Measurements from ENCODE around the gene KANK3. TPM values are rescaled to one million over a fixed set of nuclear protein-coding genes. Genes with fewer than 3 reads are reported as not detected.

Gene KANK3
- polyA plus RNA-seq, 1 donor from 2014 or later, result 2.8 TPM

DNA sequence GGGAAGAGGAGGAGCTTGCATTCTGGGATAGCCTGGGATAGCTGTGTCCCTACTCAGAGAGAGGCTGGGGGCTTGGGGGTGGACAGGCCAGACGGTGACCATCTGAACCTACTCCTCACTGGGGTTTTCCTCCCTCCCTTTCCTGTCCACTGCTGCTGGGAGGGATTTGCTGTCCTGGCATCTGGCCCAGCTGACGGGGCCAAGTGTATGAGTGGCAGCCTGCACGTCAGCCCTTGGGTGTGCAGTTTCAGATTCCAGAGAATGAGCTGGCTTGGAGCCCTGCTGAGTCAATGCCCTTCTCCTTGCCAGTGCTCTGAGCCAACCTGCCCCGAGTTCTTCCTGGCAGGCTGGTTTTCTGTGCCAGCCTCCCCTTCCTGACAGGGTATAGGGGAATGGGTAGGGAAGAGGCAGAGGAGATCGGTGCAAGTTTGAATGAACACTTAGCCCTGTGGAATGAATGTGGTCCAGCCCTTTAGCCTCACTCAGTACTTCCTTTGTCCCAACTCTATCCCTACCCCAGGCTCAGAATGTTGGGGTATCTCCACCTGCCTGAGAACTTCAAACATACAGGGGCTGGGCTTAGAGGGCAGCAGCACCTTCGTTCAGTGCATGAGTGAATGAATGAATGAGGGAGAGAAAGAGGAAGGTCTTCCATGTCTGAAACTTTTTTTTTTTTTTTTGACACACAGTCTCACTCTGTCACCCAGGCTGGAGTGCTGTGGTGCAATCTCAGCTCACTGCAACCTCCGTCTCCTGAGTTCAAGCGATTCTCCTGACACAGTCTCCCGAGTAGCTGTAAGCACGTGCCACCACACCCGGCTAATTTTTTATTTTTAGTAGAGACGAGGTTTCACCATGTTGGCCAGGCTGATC, 19.1 kb upstream of the KANK3 start:
- H3K4me2 ChIP-seq (ENCODE audit: low read length), result no peak overlapping the region
- H3F3A ChIP-seq (ENCODE audit: insufficient read depth, low read length, poor library complexity, severe bottlenecking), result no peaks in the 10 kb centered on the region
- TF ChIP-seq TAF1 (IDR thresholded peaks at IDR 0.05; ENCODE audit: low read depth), result no peak
- TF ChIP-seq SMC3 (conservative IDR thresholded peaks at IDR 0.05; ENCODE audit: poor library complexity), result no peak
- TF ChIP-seq POLR2AphosphoS5 (IDR thresholded peaks at IDR 0.05), result no peak
- TF ChIP-seq, protein P1, sequence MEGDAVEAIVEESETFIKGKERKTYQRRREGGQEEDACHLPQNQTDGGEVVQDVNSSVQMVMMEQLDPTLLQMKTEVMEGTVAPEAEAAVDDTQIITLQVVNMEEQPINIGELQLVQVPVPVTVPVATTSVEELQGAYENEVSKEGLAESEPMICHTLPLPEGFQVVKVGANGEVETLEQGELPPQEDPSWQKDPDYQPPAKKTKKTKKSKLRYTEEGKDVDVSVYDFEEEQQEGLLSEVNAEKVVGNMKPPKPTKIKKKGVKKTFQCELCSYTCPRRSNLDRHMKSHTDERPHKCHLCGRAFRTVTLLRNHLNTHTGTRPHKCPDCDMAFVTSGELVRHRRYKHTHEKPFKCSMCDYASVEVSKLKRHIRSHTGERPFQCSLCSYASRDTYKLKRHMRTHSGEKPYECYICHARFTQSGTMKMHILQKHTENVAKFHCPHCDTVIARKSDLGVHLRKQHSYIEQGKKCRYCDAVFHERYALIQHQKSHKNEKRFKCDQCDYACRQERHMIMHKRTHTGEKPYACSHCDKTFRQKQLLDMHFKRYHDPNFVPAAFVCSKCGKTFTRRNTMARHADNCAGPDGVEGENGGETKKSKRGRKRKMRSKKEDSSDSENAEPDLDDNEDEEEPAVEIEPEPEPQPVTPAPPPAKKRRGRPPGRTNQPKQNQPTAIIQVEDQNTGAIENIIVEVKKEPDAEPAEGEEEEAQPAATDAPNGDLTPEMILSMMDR (IDR thresholded peaks at IDR 0.05; ENCODE audit: poor library complexity, severe bottlenecking), result no peak
- TF ChIP-seq RAD21 (conservative IDR thresholded peaks at IDR 0.05), result no peak
- no peak for TF ChIP-seq EP300 (conservative IDR thresholded peaks at IDR 0.05; ENCODE audit: poor library complexity, severe bottlenecking)
- TF ChIP-seq MXI1 (conservative IDR thresholded peaks at IDR 0.05; ENCODE audit: poor library complexity, severe bottlenecking), result no peak
- TF ChIP-seq, protein P2, sequence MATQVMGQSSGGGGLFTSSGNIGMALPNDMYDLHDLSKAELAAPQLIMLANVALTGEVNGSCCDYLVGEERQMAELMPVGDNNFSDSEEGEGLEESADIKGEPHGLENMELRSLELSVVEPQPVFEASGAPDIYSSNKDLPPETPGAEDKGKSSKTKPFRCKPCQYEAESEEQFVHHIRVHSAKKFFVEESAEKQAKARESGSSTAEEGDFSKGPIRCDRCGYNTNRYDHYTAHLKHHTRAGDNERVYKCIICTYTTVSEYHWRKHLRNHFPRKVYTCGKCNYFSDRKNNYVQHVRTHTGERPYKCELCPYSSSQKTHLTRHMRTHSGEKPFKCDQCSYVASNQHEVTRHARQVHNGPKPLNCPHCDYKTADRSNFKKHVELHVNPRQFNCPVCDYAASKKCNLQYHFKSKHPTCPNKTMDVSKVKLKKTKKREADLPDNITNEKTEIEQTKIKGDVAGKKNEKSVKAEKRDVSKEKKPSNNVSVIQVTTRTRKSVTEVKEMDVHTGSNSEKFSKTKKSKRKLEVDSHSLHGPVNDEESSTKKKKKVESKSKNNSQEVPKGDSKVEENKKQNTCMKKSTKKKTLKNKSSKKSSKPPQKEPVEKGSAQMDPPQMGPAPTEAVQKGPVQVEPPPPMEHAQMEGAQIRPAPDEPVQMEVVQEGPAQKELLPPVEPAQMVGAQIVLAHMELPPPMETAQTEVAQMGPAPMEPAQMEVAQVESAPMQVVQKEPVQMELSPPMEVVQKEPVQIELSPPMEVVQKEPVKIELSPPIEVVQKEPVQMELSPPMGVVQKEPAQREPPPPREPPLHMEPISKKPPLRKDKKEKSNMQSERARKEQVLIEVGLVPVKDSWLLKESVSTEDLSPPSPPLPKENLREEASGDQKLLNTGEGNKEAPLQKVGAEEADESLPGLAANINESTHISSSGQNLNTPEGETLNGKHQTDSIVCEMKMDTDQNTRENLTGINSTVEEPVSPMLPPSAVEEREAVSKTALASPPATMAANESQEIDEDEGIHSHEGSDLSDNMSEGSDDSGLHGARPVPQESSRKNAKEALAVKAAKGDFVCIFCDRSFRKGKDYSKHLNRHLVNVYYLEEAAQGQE (IDR thresholded peaks at IDR 0.05; ENCODE audit: borderline replicate concordance), result no peak
- no peak for TF ChIP-seq EZH2 (IDR thresholded peaks at IDR 0.05; ENCODE audit: borderline replicate concordance, insufficient read depth, low read length, poor library complexity, severe bottlenecking)
- no peak overlapping the region for H3K4me3 ChIP-seq (ENCODE audit: low read length)
- H3K9me2 ChIP-seq (ENCODE audit: insufficient read depth, low read length), result no peaks in the 10 kb centered on the region
- no peaks in the 10 kb centered on the region for H3K36me3 ChIP-seq (ENCODE audit: insufficient read depth, low read length)
- H3K79me2 ChIP-seq (replicated peaks; ENCODE audit: insufficient read depth, low read length), result no peaks in the 10 kb centered on the region
- H3K27me3 ChIP-seq (ENCODE audit: insufficient read depth, low read depth, low read length), result peaks cover 45% of the 10 kb centered on the region
- H2AFZ ChIP-seq (ENCODE audit: low read depth, low read length), result no peak overlapping the region
- H4K20me1 ChIP-seq (ENCODE audit: insufficient read depth), result no peaks in the 10 kb centered on the region
- H3K9me3 ChIP-seq (ENCODE audit: low read length), result no peaks in the 10 kb centered on the region
- H3K9ac ChIP-seq (ENCODE audit: low read length), result no peak overlapping the region
- no peak overlapping the region for H3K27ac ChIP-seq (ENCODE audit: low read length)

DNA sequence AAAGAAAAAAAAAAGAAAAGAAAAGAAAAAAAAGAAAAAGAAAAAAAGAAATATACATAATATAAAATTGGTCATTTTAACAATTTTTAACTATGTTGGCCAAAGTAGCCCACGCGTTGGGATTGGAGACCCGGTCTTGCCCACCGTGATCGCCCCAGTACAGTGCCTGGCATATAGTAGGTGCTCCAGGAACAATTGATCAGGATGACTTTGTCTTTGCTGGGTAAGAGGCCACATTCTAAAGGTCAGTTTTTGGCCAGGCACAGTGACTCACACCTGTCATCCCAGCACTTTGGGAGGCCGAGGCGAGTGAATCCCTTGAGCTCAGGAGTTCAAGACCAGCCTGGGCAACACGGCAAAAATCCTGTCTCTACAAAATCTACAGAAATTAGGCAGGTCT, 17.1 kb upstream of the KANK3 start:
- no peaks in the 10 kb centered on the region for H3K36me3 ChIP-seq (ENCODE audit: insufficient read depth, low read length)
- no peak for TF ChIP-seq SMC3 (conservative IDR thresholded peaks at IDR 0.05; ENCODE audit: poor library complexity)
- TF ChIP-seq RAD21 (conservative IDR thresholded peaks at IDR 0.05), result no peak
- TF ChIP-seq MXI1 (conservative IDR thresholded peaks at IDR 0.05; ENCODE audit: poor library complexity, severe bottlenecking), result no peak
- TF ChIP-seq TAF1 (IDR thresholded peaks at IDR 0.05; ENCODE audit: low read depth), result no peak
- TF ChIP-seq POLR2AphosphoS5 (IDR thresholded peaks at IDR 0.05), result no peak
- TF ChIP-seq, protein P1 (IDR thresholded peaks at IDR 0.05; ENCODE audit: poor library complexity, severe bottlenecking), result no peak
- no peak for TF ChIP-seq EZH2 (IDR thresholded peaks at IDR 0.05; ENCODE audit: borderline replicate concordance, insufficient read depth, low read length, poor library complexity, severe bottlenecking)
- no peak for TF ChIP-seq EP300 (conservative IDR thresholded peaks at IDR 0.05; ENCODE audit: poor library complexity, severe bottlenecking)
- TF ChIP-seq, protein P2 (IDR thresholded peaks at IDR 0.05; ENCODE audit: borderline replicate concordance), result no peak
- H3K9me2 ChIP-seq (ENCODE audit: insufficient read depth, low read length), result no peaks in the 10 kb centered on the region
- no peak overlapping the region for H2AFZ ChIP-seq (ENCODE audit: low read depth, low read length)
- H3F3A ChIP-seq (ENCODE audit: insufficient read depth, low read length, poor library complexity, severe bottlenecking), result no peaks in the 10 kb centered on the region
- no peak overlapping the region for H3K9ac ChIP-seq (ENCODE audit: low read length)
- H3K27me3 ChIP-seq (ENCODE audit: insufficient read depth, low read depth, low read length), result peaks cover 35% of the 10 kb centered on the region
- H3K79me2 ChIP-seq (replicated peaks; ENCODE audit: insufficient read depth, low read length), result no peaks in the 10 kb centered on the region
- no peak overlapping the region for H3K27ac ChIP-seq (ENCODE audit: low read length)
- H4K20me1 ChIP-seq (ENCODE audit: insufficient read depth), result no peaks in the 10 kb centered on the region
- no peak overlapping the region for H3K4me2 ChIP-seq (ENCODE audit: low read length)
- no peaks in the 10 kb centered on the region for H3K9me3 ChIP-seq (ENCODE audit: low read length)
- H3K4me3 ChIP-seq (ENCODE audit: low read length), result no peak overlapping the region

All from neural cell (in vitro differentiated cells).